Neural cell (in vitro differentiated cells): ENCODE measurements around the gene AHSP. TPM values are rescaled to one million over a fixed set of nuclear protein-coding genes. Genes with fewer than 3 reads are reported as not detected.

ENCODE experiments used
- H2AFZ ChIP-seq: fragments of 200-600, 300-800 bp; sonication (generic), shearing (Covaris generic); 2 replicates; pipeline ENCODE4 v1.6.0; 2014; ENCODE audit warnings: low read depth, mild to moderate bottlenecking, antibody characterized with exemption, low read length, moderate library complexity
- H3F3A ChIP-seq: fragments of 200-600 bp; shearing (Covaris generic); 2 replicates; pipeline ENCODE4 v1.6.1; 2016; ENCODE audit warnings: mild to moderate bottlenecking, moderate library complexity, mixed read lengths, antibody characterized with exemption, low read length; ENCODE audit not compliant: insufficient read depth, poor library complexity, severe bottlenecking
- H3K27ac ChIP-seq: fragments of 200-600, 300-800 bp; sonication (generic), shearing (Covaris generic); 2 replicates; pipeline ENCODE4 v1.5.1; 2014; ENCODE audit warnings: mild to moderate bottlenecking, low read length, moderate library complexity
- H3K27me3 ChIP-seq: fragments of 300-800, 200-600 bp; sonication (generic), shearing (Covaris generic); 2 replicates; pipeline ENCODE4 v1.6.0; 2014; ENCODE audit warnings: mild to moderate bottlenecking, low read depth, low read length, moderate library complexity; ENCODE audit not compliant: insufficient read depth
- H3K36me3 ChIP-seq: fragments of 300-800, 200-600 bp; sonication (generic), shearing (Covaris generic); 2 replicates; pipeline ENCODE4 v1.5.1; 2014; ENCODE audit warnings: mild to moderate bottlenecking, antibody characterized with exemption, low read length, moderate library complexity; ENCODE audit not compliant: insufficient read depth
- H3K4me2 ChIP-seq: fragments of 300-800, 200-600 bp; sonication (generic), shearing (Covaris generic); 2 replicates; pipeline ENCODE4 v1.6.0; 2014; ENCODE audit warnings: mild to moderate bottlenecking, low read length
- H3K4me3 ChIP-seq: fragments of 300-800, 200-600 bp; sonication (generic), shearing (Covaris generic); 2 replicates; pipeline ENCODE4 v1.5.1; 2014; ENCODE audit warnings: mild to moderate bottlenecking, low read length, moderate library complexity
- H3K79me2 ChIP-seq: fragments of 200-600 bp; shearing (Covaris generic); replicated peaks from 2 replicates; pipeline ENCODE4 v1.6.0; 2014; ENCODE audit warnings: mild to moderate bottlenecking, low read length, moderate library complexity; ENCODE audit not compliant: insufficient read depth
- H3K9ac ChIP-seq: fragments of 300-800, 200-600 bp; sonication (generic), shearing (Covaris generic); 2 replicates; pipeline ENCODE4 v1.6.1; 2016; ENCODE audit warnings: mild to moderate bottlenecking, low read length, mixed read lengths
- H3K9me2 ChIP-seq: fragments of 200-600 bp; shearing (Covaris generic); 2 replicates; pipeline ENCODE4 v1.6.1; 2016; ENCODE audit warnings: mild to moderate bottlenecking, low read length, mixed read lengths; ENCODE audit not compliant: insufficient read depth
- H3K9me3 ChIP-seq: fragments of 200-600, 300-800 bp; sonication (generic), shearing (Covaris generic); 2 replicates; pipeline ENCODE4 v1.6.1; 2016; ENCODE audit warnings: mild to moderate bottlenecking, mixed run types, low read length, moderate library complexity, mixed read lengths
- H4K20me1 ChIP-seq: fragments of 200-600 bp; shearing (Covaris generic); 2 replicates; pipeline ENCODE4 v1.6.1; 2016; ENCODE audit warnings: mild to moderate bottlenecking, mixed run types; ENCODE audit not compliant: insufficient read depth
- EP300 ChIP-seq: fragments of 450-650 bp; conservative IDR thresholded peaks from 2 replicates; pipeline ENCODE4 v1.6.1; 2014; ENCODE audit warnings: antibody characterized with exemption, mild to moderate bottlenecking, moderate library complexity; ENCODE audit not compliant: poor library complexity, severe bottlenecking
- EZH2 ChIP-seq: fragments of 200-600, 300-800 bp; shearing (Covaris generic), sonication (generic); IDR thresholded peaks from 2 replicates; pipeline ENCODE4 v1.6.1; 2014; ENCODE audit warnings: antibody characterized with exemption, low read length, borderline replicate concordance, mild to moderate bottlenecking; ENCODE audit not compliant: insufficient read depth, poor library complexity, severe bottlenecking
- MXI1 ChIP-seq: fragments of 450-650 bp; conservative IDR thresholded peaks from 2 replicates; pipeline ENCODE4 v1.6.1; 2014; ENCODE audit warnings: antibody characterized with exemption, mild to moderate bottlenecking; ENCODE audit not compliant: poor library complexity, severe bottlenecking
- POLR2AphosphoS5 ChIP-seq: IDR thresholded peaks from 2 replicates; pipeline ENCODE4 v1.6.1; 2012
- RAD21 ChIP-seq: fragments of 450-650 bp; conservative IDR thresholded peaks from 2 replicates; pipeline ENCODE4 v1.6.1; 2014; ENCODE audit warnings: antibody characterized with exemption, mild to moderate bottlenecking, moderate library complexity
- SMC3 ChIP-seq: fragments of 450-650 bp; conservative IDR thresholded peaks from 2 replicates; pipeline ENCODE4 v1.6.1; 2014; ENCODE audit warnings: antibody characterized with exemption, mild to moderate bottlenecking, moderate library complexity; ENCODE audit not compliant: poor library complexity
- TAF1 ChIP-seq: IDR thresholded peaks from 2 replicates; pipeline ENCODE4 v1.6.1; 2012; ENCODE audit warnings: low read depth
- polyA plus RNA-seq: library from polyadenylated mRNA; depleted of rRNA; stranded (reverse); fragments of >200 nt; gene quantifications from 2 replicates; pipeline ENCODE4 v1.2.3, GENCODE V29; 2014
- TF ChIP-seq, protein P1 (sequence below): IDR thresholded peaks from 2 replicates; pipeline ENCODE4 v1.6.1; 2012; ENCODE audit warnings: borderline replicate concordance
- TF ChIP-seq, protein P2 (sequence below): fragments of 450-650 bp; IDR thresholded peaks from 2 replicates; pipeline ENCODE4 v1.5.1; 2014; ENCODE audit warnings: antibody characterized with exemption, mild to moderate bottlenecking, moderate library complexity; ENCODE audit not compliant: poor library complexity, severe bottlenecking

The AHSP gene
- polyA plus RNA-seq, 1 donor from 2014 or later: not detected

DNA sequence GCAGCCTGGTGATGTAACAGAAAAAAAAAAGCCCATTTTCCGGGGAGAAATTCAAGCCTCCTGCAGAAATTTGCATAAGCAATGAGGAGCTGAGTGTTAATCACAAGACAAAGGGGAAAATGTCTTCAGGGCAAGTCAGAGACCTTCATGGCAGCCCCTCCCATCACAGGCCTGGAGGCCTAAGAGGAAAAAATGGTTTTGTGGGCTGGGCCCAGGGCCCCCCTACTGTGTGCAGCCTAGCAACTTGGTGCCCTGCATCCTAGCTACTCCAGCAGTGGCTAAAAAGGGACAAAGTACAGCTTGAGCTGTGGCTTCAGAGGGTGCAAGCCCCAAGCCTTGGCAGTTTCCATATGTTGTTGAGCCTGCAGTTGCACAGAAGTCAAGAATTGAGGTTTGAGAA is 49.7 kb downstream of the AHSP start:
- Histone ChIP-seq H3K27me3 (no peaks in the 10 kb centered on the region), H3K4me2 (no peak overlapping the region), H3K79me2 (no peaks in the 10 kb centered on the region), H3F3A (no peaks in the 10 kb centered on the region), H3K9ac (no peak overlapping the region), H2AFZ (no peak overlapping the region), H4K20me1 (no peaks in the 10 kb centered on the region), H3K9me2 (no peaks in the 10 kb centered on the region), H3K27ac (no peak overlapping the region), H3K4me3 (no peak overlapping the region), H3K9me3 (peaks cover 2% of the 10 kb centered on the region), H3K36me3 (no peaks in the 10 kb centered on the region)
- TF ChIP-seq POLR2AphosphoS5 (no peak), EP300 (no peak), TAF1 (no peak), RAD21 (no peak), SMC3 (no peak), MXI1 (no peak), EZH2 (no peak)
- TF ChIP-seq, protein P1, sequence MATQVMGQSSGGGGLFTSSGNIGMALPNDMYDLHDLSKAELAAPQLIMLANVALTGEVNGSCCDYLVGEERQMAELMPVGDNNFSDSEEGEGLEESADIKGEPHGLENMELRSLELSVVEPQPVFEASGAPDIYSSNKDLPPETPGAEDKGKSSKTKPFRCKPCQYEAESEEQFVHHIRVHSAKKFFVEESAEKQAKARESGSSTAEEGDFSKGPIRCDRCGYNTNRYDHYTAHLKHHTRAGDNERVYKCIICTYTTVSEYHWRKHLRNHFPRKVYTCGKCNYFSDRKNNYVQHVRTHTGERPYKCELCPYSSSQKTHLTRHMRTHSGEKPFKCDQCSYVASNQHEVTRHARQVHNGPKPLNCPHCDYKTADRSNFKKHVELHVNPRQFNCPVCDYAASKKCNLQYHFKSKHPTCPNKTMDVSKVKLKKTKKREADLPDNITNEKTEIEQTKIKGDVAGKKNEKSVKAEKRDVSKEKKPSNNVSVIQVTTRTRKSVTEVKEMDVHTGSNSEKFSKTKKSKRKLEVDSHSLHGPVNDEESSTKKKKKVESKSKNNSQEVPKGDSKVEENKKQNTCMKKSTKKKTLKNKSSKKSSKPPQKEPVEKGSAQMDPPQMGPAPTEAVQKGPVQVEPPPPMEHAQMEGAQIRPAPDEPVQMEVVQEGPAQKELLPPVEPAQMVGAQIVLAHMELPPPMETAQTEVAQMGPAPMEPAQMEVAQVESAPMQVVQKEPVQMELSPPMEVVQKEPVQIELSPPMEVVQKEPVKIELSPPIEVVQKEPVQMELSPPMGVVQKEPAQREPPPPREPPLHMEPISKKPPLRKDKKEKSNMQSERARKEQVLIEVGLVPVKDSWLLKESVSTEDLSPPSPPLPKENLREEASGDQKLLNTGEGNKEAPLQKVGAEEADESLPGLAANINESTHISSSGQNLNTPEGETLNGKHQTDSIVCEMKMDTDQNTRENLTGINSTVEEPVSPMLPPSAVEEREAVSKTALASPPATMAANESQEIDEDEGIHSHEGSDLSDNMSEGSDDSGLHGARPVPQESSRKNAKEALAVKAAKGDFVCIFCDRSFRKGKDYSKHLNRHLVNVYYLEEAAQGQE: no peak
- TF ChIP-seq, protein P2, sequence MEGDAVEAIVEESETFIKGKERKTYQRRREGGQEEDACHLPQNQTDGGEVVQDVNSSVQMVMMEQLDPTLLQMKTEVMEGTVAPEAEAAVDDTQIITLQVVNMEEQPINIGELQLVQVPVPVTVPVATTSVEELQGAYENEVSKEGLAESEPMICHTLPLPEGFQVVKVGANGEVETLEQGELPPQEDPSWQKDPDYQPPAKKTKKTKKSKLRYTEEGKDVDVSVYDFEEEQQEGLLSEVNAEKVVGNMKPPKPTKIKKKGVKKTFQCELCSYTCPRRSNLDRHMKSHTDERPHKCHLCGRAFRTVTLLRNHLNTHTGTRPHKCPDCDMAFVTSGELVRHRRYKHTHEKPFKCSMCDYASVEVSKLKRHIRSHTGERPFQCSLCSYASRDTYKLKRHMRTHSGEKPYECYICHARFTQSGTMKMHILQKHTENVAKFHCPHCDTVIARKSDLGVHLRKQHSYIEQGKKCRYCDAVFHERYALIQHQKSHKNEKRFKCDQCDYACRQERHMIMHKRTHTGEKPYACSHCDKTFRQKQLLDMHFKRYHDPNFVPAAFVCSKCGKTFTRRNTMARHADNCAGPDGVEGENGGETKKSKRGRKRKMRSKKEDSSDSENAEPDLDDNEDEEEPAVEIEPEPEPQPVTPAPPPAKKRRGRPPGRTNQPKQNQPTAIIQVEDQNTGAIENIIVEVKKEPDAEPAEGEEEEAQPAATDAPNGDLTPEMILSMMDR: no peak

Other genes starting within 250 kb of the AHSP start
- gene ITGAX, start 172.7 kb upstream of the AHSP start, polyA plus RNA-seq: not detected in 2 replicates
- gene ITGAD, start 134.6 kb upstream of the AHSP start, polyA plus RNA-seq: not detected in 2 replicates
- not detected in 2 replicates for gene COX6A2, start 99.5 kb upstream of the AHSP start, polyA plus RNA-seq
- 0.53 and 0.62 TPM in 2 replicates for gene ZNF843, start 85.1 kb upstream of the AHSP start, polyA plus RNA-seq
- gene ARMC5, start 68.4 kb upstream of the AHSP start, polyA plus RNA-seq: 26.1 and 27.6 TPM in 2 replicates
- 0.38 and 2.5 TPM in 2 replicates for gene TGFB1I1, start 55.7 kb upstream of the AHSP start, polyA plus RNA-seq
- not detected in 2 replicates for gene SLC5A2, start 44.8 kb upstream of the AHSP start, polyA plus RNA-seq
- gene RUSF1, start 19.5 kb upstream of the AHSP start, polyA plus RNA-seq: 108 and 132 TPM in 2 replicates